Measurements from ENCODE around the gene SPIB. TPM values are rescaled to one million over a fixed set of nuclear protein-coding genes. Genes with fewer than 3 reads are reported as not detected.

SPIB gene
- total RNA-seq, 1 donor from 2014 or later: 1.7 TPM

DNA sequence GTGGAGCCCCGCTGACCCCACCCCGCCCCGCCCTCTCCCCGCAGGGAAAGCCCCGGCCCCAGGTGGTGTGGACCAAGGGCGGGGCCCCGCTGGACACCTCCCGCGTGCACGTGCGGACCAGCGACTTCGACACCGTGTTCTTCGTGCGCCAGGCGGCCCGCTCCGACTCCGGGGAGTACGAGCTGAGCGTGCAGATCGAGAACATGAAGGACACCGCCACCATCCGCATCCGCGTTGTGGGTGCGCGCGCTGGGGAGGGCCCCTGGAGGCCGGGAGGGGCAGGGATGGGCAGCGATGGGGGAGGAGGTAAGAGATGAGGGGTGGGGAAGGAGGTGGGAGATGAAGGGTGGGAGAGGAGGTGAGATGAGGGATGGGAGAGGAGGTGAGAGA, 40.3 kb downstream of the SPIB start:
- Mint-ChIP-seq H3K9me3 (ENCODE audit: low read depth) (no peaks in the 10 kb centered on the region), H3K27me3 (peaks cover 4% of the 10 kb centered on the region), H3K36me3 (ENCODE audit: insufficient read depth) (no peaks in the 10 kb centered on the region), H3K4me1 (ENCODE audit: low read depth) (no peaks in the 10 kb centered on the region), H3K4me3 (ENCODE audit: low read depth) (no peak overlapping the region), H3K27ac (no peak overlapping the region)
- TF ChIP-seq, protein P1, sequence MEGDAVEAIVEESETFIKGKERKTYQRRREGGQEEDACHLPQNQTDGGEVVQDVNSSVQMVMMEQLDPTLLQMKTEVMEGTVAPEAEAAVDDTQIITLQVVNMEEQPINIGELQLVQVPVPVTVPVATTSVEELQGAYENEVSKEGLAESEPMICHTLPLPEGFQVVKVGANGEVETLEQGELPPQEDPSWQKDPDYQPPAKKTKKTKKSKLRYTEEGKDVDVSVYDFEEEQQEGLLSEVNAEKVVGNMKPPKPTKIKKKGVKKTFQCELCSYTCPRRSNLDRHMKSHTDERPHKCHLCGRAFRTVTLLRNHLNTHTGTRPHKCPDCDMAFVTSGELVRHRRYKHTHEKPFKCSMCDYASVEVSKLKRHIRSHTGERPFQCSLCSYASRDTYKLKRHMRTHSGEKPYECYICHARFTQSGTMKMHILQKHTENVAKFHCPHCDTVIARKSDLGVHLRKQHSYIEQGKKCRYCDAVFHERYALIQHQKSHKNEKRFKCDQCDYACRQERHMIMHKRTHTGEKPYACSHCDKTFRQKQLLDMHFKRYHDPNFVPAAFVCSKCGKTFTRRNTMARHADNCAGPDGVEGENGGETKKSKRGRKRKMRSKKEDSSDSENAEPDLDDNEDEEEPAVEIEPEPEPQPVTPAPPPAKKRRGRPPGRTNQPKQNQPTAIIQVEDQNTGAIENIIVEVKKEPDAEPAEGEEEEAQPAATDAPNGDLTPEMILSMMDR (IDR thresholded peaks at IDR 0.05; ENCODE audit: unreplicated experiment): no peak
- no peak for DNase-seq (ENCODE audit: low spot score, unreplicated experiment)

DNA sequence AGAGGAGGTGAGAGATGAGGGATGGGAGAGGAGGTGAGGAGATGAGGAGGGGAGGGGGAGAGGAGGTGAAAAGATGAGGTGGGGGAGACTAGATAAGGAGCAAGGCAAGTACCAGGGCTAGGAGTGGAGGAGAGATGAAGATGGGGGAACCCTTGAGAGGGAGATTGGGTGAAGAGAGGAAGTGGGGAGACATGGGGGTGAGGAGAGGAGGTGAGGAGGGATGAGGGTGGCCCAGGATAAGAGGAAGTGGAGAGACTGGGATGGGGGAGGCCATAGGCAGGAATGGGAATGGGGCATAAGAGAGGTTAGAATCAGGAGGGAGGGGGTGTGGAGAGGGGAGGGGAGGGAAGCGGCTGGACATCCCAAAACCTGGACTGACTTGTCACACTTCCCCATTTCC, 40.9 kb downstream of the SPIB start:
- DNase-seq (ENCODE audit: low spot score, unreplicated experiment): no peak
- H3K36me3 Mint-ChIP-seq (ENCODE audit: insufficient read depth): no peaks in the 10 kb centered on the region
- H3K9me3 Mint-ChIP-seq (ENCODE audit: low read depth): no peaks in the 10 kb centered on the region
- no peaks in the 10 kb centered on the region for H3K4me1 Mint-ChIP-seq (ENCODE audit: low read depth)
- peaks cover 4% of the 10 kb centered on the region for H3K27me3 Mint-ChIP-seq
- H3K4me3 Mint-ChIP-seq (ENCODE audit: low read depth): no peak overlapping the region
- TF ChIP-seq, protein P1 (IDR thresholded peaks at IDR 0.05; ENCODE audit: unreplicated experiment): no peak
- H3K27ac Mint-ChIP-seq: no peak overlapping the region

DNA sequence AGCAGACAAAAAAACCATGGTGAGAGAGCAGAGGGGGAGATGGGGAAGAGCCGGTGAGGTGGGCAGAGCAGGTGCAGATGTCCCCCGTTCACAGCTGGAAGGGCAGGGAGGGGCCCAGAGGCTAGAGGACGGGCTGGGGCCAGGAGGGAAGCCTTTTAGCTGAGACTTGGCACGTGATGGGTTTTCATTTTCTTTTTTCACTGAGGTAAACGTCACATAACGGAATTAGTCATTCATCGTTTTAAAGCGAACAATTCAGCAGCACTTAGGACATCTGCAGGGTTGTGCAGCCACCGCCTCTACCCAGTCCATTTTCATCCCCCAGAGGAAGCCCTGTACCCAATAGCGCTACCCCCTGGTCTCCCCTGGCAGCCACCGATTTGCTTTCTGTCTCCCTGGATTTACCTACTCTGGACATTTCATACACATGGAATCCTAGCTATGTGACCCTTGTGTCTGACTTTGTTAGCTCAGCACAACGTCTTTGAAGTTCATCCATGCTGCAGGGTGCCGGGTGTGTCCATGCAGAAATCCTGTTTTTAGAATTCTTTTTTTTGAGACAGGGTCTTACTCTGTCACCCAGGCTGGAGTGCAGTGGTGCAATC, 41.5 kb downstream of the SPIB start:
- Mint-ChIP-seq H3K9me3 (ENCODE audit: low read depth) (no peaks in the 10 kb centered on the region), H3K4me3 (ENCODE audit: low read depth) (no peak overlapping the region), H3K27me3 (peaks cover 4% of the 10 kb centered on the region), H3K27ac (no peak overlapping the region), H3K4me1 (ENCODE audit: low read depth) (no peaks in the 10 kb centered on the region), H3K36me3 (ENCODE audit: insufficient read depth) (no peaks in the 10 kb centered on the region)
- TF ChIP-seq, protein P1 (IDR thresholded peaks at IDR 0.05; ENCODE audit: unreplicated experiment): no peak
- DNase-seq (ENCODE audit: low spot score, unreplicated experiment): no peak

DNA sequence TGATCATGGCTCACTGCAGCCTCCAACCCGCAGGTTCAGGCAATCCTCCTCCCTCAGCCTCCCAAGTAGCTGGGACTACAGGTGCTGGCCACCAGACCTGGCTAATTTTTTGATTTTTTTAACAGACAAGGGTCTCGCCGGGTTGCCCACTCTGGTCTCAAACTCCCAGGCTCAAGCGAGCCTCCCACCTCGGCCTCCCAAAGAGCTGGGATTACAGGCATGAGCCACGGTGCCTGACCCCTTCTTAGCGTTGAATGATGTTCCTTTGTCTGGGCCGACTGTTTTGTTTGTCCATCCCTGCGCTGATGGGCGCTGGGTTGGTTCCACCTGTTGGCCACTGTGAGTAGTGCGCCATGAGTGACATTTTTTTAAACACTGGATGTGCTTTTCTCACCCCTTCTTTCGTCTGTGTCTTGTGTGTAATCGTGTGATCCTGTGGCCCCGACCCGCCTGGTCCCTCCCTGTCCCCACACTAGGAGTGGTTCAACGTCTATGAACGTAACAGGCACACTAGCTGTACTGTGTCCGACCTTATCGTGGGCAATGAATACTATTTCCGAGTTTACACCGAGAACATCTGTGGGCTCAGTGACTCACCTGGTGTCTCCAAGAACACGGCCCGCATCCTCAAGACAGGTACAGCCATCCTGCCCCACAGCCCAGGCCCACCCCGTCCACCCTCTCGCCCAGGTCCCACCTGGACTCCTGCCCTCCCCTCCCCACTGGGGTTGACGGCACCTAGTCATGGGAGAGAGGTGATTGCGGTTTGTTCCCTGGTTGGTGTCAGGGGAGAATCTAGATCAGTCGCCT, 42.5 kb downstream of the SPIB start:
- Mint-ChIP-seq H3K27ac (no peak overlapping the region), H3K4me3 (ENCODE audit: low read depth) (no peak overlapping the region), H3K9me3 (ENCODE audit: low read depth) (no peaks in the 10 kb centered on the region), H3K36me3 (ENCODE audit: insufficient read depth) (no peaks in the 10 kb centered on the region), H3K27me3 (peaks cover 4% of the 10 kb centered on the region), H3K4me1 (ENCODE audit: low read depth) (peaks cover 4% of the 10 kb centered on the region)
- TF ChIP-seq, protein P1 (IDR thresholded peaks at IDR 0.05; ENCODE audit: unreplicated experiment): peak; percentile 80
- DNase-seq (ENCODE audit: low spot score, unreplicated experiment): peak; percentile 39

DNA sequence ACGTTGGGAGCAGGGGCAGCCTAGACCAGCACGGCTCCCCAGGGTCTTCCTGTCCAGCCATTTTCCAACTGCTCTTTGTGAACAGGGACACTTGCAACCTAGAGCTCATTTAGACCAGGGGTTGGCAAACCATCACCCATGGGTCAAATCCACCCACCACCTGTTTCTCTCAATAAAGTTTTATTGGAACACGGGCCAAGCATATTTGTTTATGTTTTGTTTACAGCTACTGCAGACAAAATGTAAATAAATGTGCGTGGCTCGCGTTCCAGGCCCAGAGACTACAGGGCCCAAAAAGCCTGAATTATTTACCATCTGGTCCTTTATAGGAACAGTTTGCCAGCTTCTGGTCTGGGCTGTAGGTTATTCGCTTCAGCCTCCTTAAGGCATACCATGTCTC, 44.2 kb downstream of the SPIB start:
- H3K9me3 Mint-ChIP-seq (ENCODE audit: low read depth): no peaks in the 10 kb centered on the region
- no peaks in the 10 kb centered on the region for H3K27me3 Mint-ChIP-seq
- no peak overlapping the region for H3K4me3 Mint-ChIP-seq (ENCODE audit: low read depth)
- no peak for DNase-seq (ENCODE audit: low spot score, unreplicated experiment)
- no peak overlapping the region for H3K27ac Mint-ChIP-seq
- H3K4me1 Mint-ChIP-seq (ENCODE audit: low read depth): peaks cover 4% of the 10 kb centered on the region
- H3K36me3 Mint-ChIP-seq (ENCODE audit: insufficient read depth): no peaks in the 10 kb centered on the region
- TF ChIP-seq, protein P1 (IDR thresholded peaks at IDR 0.05; ENCODE audit: unreplicated experiment): no peak

All from progenitor cell of endocrine pancreas (in vitro differentiated cells).